Posterior vena cava (tissue), 2 donors: ENCODE results near the gene DNAJC28. TPM values are rescaled to one million over a fixed set of nuclear protein-coding genes. Genes with fewer than 3 reads are reported as not detected.
"Not testable (repeated sequence)": the region's sequence is repeated elsewhere in the genome, so short reads cannot be mapped to it uniquely, and the experiment has no call there.

Experiments
- DNase-seq: peaks from one replicate; pipeline ENCODE4 v3.0.0-alpha.2; 2020; ENCODE audit warnings: low spot score
- intact Hi-C, 2 donors: fragments of 100-400 bp; cut with DNase I; formaldehyde crosslinking; loops; one replicate each; pipeline versions ENCODE4 v1.14.1 to v1.14.2; 2022 to 2023
- long read RNA-seq, 2 donors: library from polyadenylated mRNA; unstranded; transcript quantifications; one replicate each; pipeline ENCODE4 v2.0.0, GENCODE V29; 2020 to 2021
- total RNA-seq, 2 donors: library from RNA; stranded (reverse); fragmentation: NEBNext Ultra II Directional; extraction: Animal tissue kit (Norgen Biotek cat#: 25700); gene quantifications; one replicate each; pipeline ENCODE4 v1.2.1, GENCODE V29; 2021
- donor health status: DM: yes; HTN: yes; CAD: no.
- donor health status: DM: yes; HTN: yes; CAD: no.

DNAJC28 gene
- total RNA-seq: 1 to 10 TPM; 1.3 to 1.6 TPM
- long read RNA-seq, donor 1: 0 reads
- long read RNA-seq, donor 2, partial matches to known transcripts: 0 of 2 reads
- long read RNA-seq, donor 2, other reads (novel, unspliced or antisense): 0 of 2 reads

- peak; percentile 98 for DNase-seq
- intact Hi-C loops: no loop called here
Observed at GRCh38 chr21:33491373-33492102, at the start of gene DNAJC28. Gene DNAJC28, minus strand, starts transcription at chr21:33491716. Its CDS starts 2,323 bp downstream, at chr21:33489393.

DNA sequence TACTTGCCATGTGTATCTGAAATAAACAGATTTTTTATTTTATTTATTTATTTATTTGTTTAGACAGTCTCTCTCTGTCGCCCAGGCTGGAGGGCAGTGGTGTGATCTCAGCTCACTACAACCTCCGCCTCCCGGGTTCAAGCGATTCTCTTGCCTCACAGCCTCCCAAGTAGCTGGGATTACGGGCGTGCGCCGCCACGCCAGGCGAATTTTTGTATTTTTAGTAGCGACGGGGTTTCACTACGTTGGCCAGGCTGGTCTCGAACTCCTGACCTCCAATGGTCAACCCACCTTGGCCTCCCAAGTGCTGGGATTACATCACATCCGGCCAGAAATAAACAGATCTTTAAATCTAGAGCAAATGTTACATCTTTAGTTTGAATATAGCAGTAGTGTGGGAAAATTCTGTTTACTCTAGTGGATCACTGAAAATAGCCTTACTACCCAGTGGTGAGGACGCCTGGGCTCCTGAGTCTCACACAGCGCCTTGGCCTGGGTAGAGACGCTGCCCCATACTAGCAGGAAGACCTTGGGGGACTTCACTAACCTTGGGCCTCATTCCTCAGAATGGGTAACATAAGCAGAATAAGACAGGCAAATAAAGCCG lies 49.7 kb upstream of the DNAJC28 start:
- no peak for DNase-seq
- intact Hi-C loops: no loop called here

DNA sequence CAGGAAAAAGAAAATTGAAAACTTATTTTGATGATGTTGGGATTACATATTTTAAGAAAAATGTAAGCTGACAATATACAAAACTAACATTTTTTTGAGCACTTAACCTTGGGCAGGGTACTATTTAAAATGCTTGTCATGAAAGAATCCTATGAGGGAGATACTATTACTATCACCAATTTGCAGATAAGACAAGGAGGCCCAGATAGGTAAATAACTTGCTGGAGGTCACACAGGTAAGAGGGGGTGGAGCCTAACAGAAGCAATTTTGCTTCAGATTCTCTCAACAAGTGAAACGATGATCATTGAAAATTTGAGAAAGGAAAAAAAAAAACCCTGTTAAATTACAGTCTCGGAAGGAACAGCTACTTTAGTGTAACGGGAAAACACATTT lies 49.2 kb upstream of the DNAJC28 start:
- no peak for DNase-seq
- intact Hi-C loops: no loop called here

DNA sequence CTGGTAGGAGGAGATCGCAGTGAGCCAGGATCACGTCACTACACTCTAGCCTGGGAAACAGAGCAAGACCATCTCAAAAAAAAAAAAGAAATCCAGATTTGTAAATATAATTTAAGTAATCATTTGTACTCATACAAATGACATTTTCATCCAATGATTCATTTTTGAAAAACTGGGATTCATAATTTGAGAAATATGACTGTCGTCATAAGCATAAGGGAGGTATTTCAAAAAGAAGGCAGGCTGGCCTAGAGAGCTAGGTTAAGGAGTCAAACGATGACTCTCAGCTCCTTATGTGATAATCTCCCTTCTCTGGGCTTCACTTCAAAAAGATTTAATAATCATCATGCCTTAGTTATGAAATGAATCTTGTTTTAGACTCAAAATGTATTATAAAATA lies 48.1 kb upstream of the DNAJC28 start:
- intact Hi-C loops: no loop called here
- no peak for DNase-seq

DNA sequence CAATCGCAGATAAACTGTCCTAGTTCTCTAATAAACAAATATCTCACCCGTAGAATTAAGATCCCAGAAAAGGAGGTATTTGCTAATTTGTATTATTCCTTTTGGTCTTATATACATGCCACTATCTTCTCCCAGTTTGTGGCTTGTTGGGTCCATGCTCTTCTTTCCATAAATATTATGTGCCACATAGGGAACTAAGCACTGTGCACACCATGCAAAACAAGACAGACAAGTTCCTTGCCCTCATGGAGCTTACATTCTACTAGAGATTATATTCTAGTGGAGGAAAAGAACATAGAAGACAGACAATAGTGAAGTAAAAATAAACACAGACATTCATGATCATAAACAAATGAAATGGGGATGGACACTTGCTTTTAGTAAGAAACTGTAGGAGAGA lies 45.7 kb upstream of the DNAJC28 start:
- DNase-seq: no peak
- intact Hi-C loops: no loop called here

DNA sequence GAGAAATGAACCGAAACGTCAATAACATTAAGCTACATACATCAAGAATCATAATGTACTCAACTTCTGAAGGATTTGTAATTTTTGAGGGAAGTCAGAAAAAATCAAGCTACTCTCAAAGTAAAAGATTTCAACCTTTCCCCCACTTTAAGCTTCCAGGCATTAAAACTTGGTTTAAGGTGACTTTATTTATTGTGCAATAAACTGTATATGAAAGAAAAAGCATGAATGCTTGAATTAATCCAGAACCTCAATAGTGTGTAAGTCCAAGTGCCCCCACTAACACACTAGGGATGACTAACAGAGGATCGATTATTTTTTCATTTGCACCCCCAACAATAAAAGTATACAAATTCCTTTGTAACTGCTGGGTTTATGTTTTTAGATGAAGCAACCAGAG lies 39.5 kb upstream of the DNAJC28 start:
- no peak for DNase-seq

DNA sequence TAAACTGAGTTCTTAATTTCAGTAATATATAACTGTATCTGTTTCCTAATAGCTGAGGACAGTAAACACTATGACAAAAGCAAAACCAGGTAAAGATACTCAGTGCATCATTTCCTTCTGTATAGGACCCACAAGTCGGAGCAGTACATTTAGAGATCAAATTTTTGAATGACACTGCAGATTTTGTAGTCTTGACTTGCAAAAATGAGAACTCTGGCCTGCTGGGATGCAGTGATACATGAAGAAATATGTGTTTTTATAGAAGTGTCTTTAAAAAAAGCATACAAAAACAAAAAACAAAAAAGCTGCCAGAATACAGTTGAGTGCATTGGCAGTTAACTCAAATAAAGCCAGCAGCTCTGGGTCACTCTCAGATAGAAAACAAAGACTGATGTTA lies 31.4 kb upstream of the DNAJC28 start:
- intact Hi-C loops: no loop called here
- DNase-seq: no peak

More for the DNA sequence above, 39.5 kb upstream of the DNAJC28 start:
- intact Hi-C loops: no loop called here

GRCh38 chr21:33522297-33522952 lies 30.9 kb upstream of the DNAJC28 start:
- no peak for DNase-seq
- intact Hi-C loops: no loop called here

DNA sequence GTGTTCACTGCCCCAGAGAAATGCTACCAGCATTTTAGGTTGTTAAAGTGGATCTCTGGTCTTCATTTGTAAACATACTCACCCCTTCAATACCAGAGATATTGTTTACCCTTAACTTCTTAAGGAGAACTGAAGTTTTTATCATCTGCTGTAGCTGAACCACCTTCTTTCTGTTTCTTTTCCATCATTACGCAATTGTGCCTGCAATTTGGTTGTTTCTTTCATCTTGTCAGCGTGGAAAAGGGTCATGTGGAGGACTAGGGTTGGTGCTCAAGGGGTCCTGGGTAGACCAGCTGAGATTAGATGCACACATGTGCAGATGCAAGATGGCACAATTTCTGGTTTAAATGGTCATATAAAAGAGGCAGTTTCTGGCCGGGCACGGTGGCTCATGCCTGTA lies 27.4 kb upstream of the DNAJC28 start:
- intact Hi-C loops: no loop called here

DNA sequence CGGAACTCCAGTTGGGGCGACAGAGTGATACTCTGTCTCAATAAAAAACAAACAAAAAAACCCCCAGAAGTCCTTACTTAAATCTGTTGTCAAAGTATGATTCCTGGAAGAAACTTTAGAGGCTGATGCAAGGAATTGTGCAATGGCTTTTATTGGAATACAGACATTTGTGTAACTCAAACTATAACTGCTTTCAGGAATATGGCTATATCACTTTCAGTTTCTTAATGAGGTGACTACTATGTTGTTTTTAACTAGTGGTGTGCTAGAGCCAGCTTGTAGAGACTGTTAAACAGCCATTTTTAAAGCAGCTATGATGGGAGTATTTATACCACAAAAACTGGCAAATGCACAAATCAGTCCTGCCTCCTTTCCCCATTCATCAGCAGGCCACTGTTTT lies 22.7 kb upstream of the DNAJC28 start:
- no peak for DNase-seq
- intact Hi-C loops: no loop called here

More for the DNA sequence above, 27.4 kb upstream of the DNAJC28 start:
- DNase-seq: no peak

- intact Hi-C loops: no loop called here
- DNase-seq: no peak
Observed at GRCh38 chr21:33512481-33512880, 21.0 kb upstream of the DNAJC28 start.

DNA sequence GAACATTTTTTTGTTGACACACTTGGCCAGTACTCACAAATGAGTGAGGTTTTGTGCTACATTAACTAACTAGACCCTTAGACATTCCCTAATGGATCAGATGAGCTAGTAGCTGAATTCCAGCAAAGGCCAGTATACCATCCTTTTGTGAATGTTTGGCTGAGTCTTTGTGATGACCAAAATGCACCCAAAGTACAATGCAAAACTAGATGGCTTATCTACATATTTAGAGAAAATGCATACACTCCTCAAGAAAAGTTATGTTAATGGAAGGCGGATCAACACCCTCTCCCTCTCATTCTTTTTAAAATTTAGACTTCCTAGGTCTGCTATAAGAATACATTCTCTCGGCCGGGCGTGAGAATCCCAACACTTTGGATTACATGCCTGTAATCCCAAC lies 20.1 kb upstream of the DNAJC28 start:
- DNase-seq: no peak
- intact Hi-C loops: no loop called here

GRCh38 chr21:33510826-33511225 lies 19.3 kb upstream of the DNAJC28 start:
- intact Hi-C loops: no loop called here
- DNase-seq: no peak

GRCh38 chr21:33507003-33507402 lies 15.5 kb upstream of the DNAJC28 start:
- intact Hi-C loops, DNase-seq: not testable (repeated sequence)

- intact Hi-C loops: no loop called here
Observed at GRCh38 chr21:33505833-33506232, 14.3 kb upstream of the DNAJC28 start.

DNA sequence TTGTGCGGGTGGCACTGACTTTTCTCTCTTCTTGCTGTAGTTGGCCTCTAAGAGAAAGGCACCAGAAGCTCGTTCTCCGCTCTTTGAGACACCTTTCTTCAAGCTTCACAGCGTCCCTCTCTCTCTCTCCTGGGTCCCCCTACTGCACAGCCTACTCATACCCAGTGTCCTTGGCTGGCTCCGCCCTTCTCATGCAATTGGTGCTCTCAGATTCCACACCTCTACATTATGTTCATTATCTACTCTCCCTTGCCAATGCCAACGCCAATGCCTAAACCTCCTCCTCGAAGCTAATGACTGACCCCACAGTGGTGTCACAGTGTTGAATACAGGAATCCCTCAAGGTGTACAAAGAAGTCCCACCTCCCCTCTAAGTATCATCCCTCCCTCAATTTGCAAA lies 4.8 kb upstream of the DNAJC28 start:
- DNase-seq: no peak
- intact Hi-C loops: no loop called here

More at GRCh38 chr21:33505833-33506232, 14.3 kb upstream of the DNAJC28 start:
- no peak for DNase-seq

GRCh38 chr21:33495743-33496142 lies 4.2 kb upstream of the DNAJC28 start:
- DNase-seq: no peak

GRCh38 chr21:33493756-33494155 lies 2.2 kb upstream of the DNAJC28 start:
- intact Hi-C loops: no loop called here
- DNase-seq: peak; percentile 38

More at GRCh38 chr21:33495743-33496142, 4.2 kb upstream of the DNAJC28 start:
- intact Hi-C loops: no loop called here

- no peak for DNase-seq
- intact Hi-C loops: no loop called here
Observed at GRCh38 chr21:33492571-33492970, 1.1 kb upstream of the DNAJC28 start.

GRCh38 chr21:33490991-33491372 lies 534 bp downstream of the DNAJC28 start:
- DNase-seq: no peak
- intact Hi-C loops: no loop called here
